ENCODE measurements around the gene SOX1. TPM values are rescaled to one million over a fixed set of nuclear protein-coding genes. Genes with fewer than 3 reads are reported as not detected.

SOX1 gene
- total RNA-seq (not detected), polyA plus RNA-seq (not detected), total RNA-seq (0 to 0.13 (median 0.04) reads per million in 6 experiments)

DNA sequence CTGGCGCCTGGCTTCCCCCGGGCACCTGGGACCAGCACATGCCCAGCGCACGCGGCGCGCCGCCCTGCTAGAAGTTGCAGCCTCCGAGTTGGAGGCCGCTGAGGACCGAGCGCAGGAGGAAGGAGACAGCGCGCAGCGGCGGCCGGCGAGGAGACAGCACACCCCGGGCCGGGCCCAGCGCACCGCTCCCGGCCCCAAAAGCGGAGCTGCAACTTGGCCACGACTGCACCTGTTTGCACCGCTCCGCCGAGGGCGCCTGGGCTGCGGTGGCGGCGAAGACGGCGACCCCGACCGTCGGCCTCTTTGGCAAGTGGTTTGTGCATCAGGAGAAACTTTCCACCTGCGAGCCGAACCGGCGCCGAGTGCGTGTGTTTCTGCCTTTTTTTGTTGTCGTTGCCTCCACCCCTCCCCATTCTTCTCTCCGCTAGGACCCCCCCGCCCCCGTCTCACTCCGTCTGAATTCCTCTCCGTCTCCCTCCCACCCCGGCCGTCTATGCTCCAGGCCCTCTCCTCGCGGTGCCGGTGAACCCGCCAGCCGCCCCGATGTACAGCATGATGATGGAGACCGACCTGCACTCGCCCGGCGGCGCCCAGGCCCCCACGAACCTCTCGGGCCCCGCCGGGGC lies at the start of gene SOX1:
SOX1 (plus strand) TSS at position 34 of the 626 bp plus-strand sequence; CDS start at position 544, 510 bp downstream.
- DNase-seq (peak in 2 of 10 donors; percentile 13 to 18), ATAC-seq (peak in 1 of 2 donors; percentile 27)
- peaks cover 31 to 66% (median 57%) of the 10 kb centered on the region in 5 donors for H3K27me3 Mint-ChIP-seq
- H3K4me1 Mint-ChIP-seq = peaks cover 6 to 21% (median 20%) of the 10 kb centered on the region in 4 donors
- POLR2A ChIA-PET = no interaction called here
- H3K4me3 Mint-ChIP-seq = peak within 1 kb of the TSS; percentile 42 to 80 (median 64)
- peaks cover 13 to 19% (median 15%) of the 10 kb centered on the region in 3 donors for H3K36me3 Mint-ChIP-seq
- peak within 1 kb of the TSS in 1 of 10 donors; percentile 85 for H3K27ac Mint-ChIP-seq
- H3K9me3 Mint-ChIP-seq = peaks cover 0 to 47% (median 13%) of the 10 kb centered on the region in 9 donors

DNA sequence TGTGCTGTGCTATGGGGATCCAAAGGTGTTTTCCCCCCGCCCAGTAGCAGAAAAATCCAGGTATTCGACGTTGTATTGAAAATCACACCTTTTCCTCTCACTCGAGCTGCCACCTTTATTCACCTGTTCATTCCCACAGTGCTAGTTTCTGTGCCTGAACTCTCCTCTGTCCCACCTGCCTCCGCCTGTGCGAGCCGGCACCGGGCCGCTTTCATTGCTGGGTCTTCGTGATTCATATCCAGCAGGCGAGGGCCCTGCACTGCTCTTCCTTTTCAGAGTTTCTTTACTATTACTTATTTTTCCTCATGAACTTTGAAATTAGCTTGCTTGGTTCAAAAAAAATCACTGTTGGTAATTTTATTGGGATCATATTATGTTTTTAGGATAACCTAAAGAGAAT lies 42.4 kb upstream of the SOX1 start:
- Mint-ChIP-seq H3K9me3 (peaks cover 0 to 18% (median 4%) of the 10 kb centered on the region in 9 donors), H3K27ac (no peak overlapping the region), H3K4me1 (no peaks in the 10 kb centered on the region), H3K4me3 (no peak overlapping the region), H3K27me3 (peaks cover 2 to 59% (median 25%) of the 10 kb centered on the region in 5 donors), H3K36me3 (peaks cover 0 to 11% (median 0%) of the 10 kb centered on the region in 3 donors)
- ATAC-seq (no peak), DNase-seq (no peak)
- POLR2A ChIA-PET = no interaction called here

DNA sequence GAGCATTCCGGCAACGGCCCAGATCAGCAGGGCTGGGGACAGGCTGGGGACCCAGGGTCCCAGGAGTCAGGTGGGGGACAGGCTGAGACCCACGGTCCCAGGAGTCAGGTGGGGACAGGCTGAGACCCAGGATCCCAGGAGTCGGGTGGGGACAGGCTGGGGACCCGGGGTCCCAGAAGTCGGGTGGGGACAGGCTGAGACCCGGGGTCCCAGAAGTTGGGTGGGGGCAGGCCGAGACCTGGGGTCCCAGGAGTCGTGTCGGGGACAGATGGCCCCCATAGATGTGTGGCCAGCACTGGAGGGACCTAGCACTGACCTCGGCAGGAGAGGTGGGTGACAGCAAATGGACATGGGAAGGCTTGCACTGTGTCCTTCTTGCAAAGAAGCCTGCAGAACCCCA lies 39.7 kb upstream of the SOX1 start:
- Mint-ChIP-seq H3K36me3 (peaks cover 0 to 11% (median 0%) of the 10 kb centered on the region in 3 donors), H3K4me1 (no peaks in the 10 kb centered on the region), H3K27me3 (peaks cover 2 to 47% (median 20%) of the 10 kb centered on the region in 5 donors), H3K9me3 (peaks cover 0 to 7% (median 2%) of the 10 kb centered on the region in 9 donors), H3K27ac (no peak overlapping the region), H3K4me3 (no peak overlapping the region)
- no peak for DNase-seq
- POLR2A ChIA-PET = no interaction called here
- no peak for ATAC-seq

DNA sequence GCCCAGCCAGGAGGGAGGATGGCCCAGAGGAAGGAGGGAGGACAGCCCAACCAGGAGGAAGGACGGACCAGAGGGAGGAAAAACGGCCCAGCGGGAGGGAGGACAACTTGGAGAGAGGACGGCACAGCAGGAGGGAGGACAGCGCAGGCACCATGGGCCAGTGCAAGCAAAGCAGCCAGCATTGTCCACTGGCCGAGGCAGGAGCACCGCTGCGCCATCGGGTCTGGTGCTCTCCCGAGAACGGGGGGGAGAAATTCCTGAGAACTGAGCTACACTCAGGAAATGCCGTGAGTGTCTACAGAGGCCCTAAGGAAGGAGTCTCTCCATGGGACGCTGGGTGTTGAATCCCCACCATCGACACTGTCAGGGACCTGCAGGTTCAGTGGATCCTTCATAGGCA lies 38.5 kb upstream of the SOX1 start:
- Mint-ChIP-seq H3K9me3 (peaks cover 0 to 9% (median 0%) of the 10 kb centered on the region in 9 donors), H3K27me3 (peaks cover 2 to 47% (median 20%) of the 10 kb centered on the region in 5 donors), H3K27ac (no peak overlapping the region), H3K4me1 (no peaks in the 10 kb centered on the region), H3K36me3 (peaks cover 0 to 11% (median 0%) of the 10 kb centered on the region in 3 donors), H3K4me3 (peak overlapping the region in 1 of 10 donors; percentile 34)
- no peak for DNase-seq
- ATAC-seq = no peak
- POLR2A ChIA-PET = no interaction called here

DNA sequence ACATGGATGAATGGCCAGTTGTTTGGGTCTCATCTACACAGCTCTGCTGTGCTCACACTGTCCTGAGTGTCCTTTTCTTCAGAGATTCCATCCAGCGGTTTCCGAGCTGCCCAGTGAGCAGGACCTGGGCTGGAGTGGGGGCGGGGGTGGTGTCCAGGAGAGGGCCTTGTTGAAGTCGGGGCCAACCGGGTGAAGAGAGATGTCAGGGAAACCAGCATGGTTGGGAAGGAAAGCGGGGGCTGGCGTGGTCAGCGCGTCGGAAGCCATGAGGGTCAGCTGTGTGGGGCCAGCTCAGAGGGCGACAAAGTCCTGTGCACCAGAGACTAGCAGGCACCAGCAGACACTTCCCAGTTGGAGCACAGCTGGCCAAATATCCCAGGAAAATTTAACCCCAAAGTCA lies 37.8 kb upstream of the SOX1 start:
- Mint-ChIP-seq H3K9me3 (peaks cover 0 to 9% (median 0%) of the 10 kb centered on the region in 9 donors), H3K27ac (no peak overlapping the region), H3K4me3 (no peak overlapping the region), H3K36me3 (peaks cover 0 to 11% (median 0%) of the 10 kb centered on the region in 3 donors), H3K4me1 (no peaks in the 10 kb centered on the region), H3K27me3 (peaks cover 2 to 47% (median 20%) of the 10 kb centered on the region in 5 donors)
- no peak for DNase-seq
- POLR2A ChIA-PET = no interaction called here
- no peak for ATAC-seq

DNA sequence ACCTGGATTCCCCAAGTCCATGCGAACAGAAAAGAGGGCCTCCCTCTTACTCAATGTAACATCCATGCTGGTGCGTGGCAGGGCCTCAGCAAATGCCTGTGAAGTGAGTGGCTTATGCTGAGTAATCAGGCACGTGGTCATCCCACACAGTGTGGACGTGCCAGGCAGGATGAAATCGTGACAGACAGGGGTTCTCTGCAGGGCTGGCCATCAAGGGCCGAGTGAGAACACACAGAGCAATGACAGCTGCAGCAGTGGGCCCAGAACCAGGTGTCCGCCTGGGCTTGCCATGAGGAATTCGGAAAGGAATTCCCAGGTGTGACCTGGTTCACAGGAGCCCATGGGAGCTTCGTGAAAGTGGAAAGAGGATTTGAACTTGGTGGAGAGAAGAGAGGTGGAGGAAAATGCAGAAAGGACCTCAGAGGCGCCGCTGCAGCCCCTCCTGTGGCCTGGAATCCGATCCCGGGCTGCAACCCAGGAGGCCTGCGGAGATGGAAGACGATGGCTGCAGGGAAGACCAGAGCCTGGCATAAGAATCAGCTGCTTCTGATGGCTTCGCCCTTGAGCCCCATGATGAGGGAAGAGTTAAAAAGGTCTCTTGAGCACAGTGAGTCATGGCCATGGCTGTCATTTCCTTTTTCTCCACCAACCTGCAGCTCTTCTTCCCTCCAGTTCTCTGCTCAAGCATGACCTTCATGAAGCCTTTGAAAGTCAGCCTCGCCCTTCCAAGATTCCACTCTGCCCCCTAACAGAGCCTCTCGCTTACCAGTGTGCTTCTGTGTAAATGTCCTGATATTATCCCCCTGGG lies 34.6 kb upstream of the SOX1 start:
- H3K27me3 Mint-ChIP-seq = peaks cover 0 to 23% (median 8%) of the 10 kb centered on the region in 5 donors
- peak overlapping the region in 2 of 10 donors; percentile 30 to 55 for H3K27ac Mint-ChIP-seq
- POLR2A ChIA-PET = no interaction called here
- ATAC-seq (no peak), DNase-seq (no peak)
- peaks cover 0 to 2% (median 0%) of the 10 kb centered on the region in 3 donors for H3K36me3 Mint-ChIP-seq
- peaks cover 0 to 10% (median 0%) of the 10 kb centered on the region in 9 donors for H3K9me3 Mint-ChIP-seq
- H3K4me3 Mint-ChIP-seq = no peak overlapping the region
- no peaks in the 10 kb centered on the region for H3K4me1 Mint-ChIP-seq

DNA sequence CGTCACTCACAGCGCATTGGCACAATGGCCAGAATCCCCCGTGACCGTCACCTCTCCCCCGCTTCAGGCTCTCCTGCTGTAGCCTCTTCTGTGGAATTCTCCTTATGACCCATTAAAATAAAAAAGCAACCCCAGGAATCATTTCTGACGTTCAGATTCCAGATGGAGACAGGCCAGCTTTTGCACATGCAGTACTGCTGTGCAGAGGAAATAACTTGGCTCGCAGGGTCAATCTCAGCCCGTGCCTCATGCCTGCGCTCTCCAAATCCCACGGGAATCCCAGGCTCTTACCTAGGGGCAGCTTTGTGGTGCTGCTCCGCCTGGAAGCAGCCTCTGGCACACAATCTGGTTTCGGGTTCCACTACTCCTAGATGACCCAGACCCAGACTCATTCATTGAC lies 32.7 kb upstream of the SOX1 start:
- DNase-seq (no peak), ATAC-seq (no peak)
- peaks cover 0 to 8% (median 0%) of the 10 kb centered on the region in 9 donors for H3K9me3 Mint-ChIP-seq
- H3K36me3 Mint-ChIP-seq = peaks cover 0 to 4% (median 0%) of the 10 kb centered on the region in 3 donors
- POLR2A ChIA-PET = no interaction called here
- no peak overlapping the region for H3K4me3 Mint-ChIP-seq
- H3K27me3 Mint-ChIP-seq = peaks cover 0 to 24% (median 6%) of the 10 kb centered on the region in 5 donors
- no peak overlapping the region for H3K27ac Mint-ChIP-seq
- H3K4me1 Mint-ChIP-seq = no peaks in the 10 kb centered on the region

DNA sequence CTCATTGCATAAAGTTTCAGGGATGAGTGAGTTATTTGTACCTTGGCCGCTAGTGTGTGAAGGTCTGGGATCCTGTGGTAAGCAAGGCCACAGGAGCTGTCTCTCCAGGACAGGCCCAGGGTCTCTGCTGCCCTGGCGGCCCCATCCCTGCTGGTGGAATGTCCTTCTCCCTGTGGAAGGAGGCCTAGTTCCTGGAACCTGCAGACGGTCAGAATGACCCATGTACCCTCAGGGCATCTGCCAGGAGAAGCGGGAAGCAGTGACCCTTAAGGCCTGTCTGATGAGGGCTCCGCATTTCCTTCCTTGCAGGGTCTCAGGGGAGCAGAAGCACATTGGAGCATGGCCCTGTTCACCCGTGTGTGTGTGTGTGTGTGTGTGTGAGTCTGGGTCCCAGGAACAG lies 32.1 kb upstream of the SOX1 start:
- ATAC-seq (no peak), DNase-seq (no peak)
- H3K4me1 Mint-ChIP-seq = no peaks in the 10 kb centered on the region
- peaks cover 0 to 4% (median 0%) of the 10 kb centered on the region in 3 donors for H3K36me3 Mint-ChIP-seq
- H3K9me3 Mint-ChIP-seq = peaks cover 0 to 8% (median 0%) of the 10 kb centered on the region in 9 donors
- peaks cover 0 to 30% (median 11%) of the 10 kb centered on the region in 5 donors for H3K27me3 Mint-ChIP-seq
- H3K4me3 Mint-ChIP-seq = no peak overlapping the region
- POLR2A ChIA-PET = no interaction called here
- H3K27ac Mint-ChIP-seq = no peak overlapping the region

DNA sequence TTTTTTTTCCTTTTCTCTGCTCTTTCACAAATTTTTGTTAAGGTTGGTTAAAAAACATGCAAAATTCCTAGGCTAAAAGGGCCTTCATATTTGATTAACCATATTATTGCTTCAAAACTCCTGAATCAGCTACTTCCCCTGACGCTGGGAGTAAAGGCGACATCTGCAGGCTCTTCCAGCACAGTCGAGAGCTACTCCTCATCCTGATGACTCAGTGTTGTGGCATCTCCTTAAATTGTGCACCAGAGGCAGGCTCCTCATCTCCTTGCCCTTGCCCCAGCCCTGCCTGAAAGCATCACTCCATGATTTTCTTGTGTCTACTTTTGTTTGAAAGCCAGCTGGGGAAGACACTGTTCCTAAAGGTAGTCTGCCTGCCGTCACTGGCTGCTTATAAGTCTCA lies 24.5 kb upstream of the SOX1 start:
- ATAC-seq (no peak), DNase-seq (no peak)
- peaks cover 14 to 72% (median 27%) of the 10 kb centered on the region in 5 donors for H3K27me3 Mint-ChIP-seq
- no peak overlapping the region for H3K4me3 Mint-ChIP-seq
- peaks cover 0 to 41% (median 0%) of the 10 kb centered on the region in 3 donors for H3K36me3 Mint-ChIP-seq
- H3K27ac Mint-ChIP-seq = no peak overlapping the region
- peaks cover 12 to 55% (median 30%) of the 10 kb centered on the region in 9 donors for H3K9me3 Mint-ChIP-seq
- POLR2A ChIA-PET = no interaction called here
- no peaks in the 10 kb centered on the region for H3K4me1 Mint-ChIP-seq

DNA sequence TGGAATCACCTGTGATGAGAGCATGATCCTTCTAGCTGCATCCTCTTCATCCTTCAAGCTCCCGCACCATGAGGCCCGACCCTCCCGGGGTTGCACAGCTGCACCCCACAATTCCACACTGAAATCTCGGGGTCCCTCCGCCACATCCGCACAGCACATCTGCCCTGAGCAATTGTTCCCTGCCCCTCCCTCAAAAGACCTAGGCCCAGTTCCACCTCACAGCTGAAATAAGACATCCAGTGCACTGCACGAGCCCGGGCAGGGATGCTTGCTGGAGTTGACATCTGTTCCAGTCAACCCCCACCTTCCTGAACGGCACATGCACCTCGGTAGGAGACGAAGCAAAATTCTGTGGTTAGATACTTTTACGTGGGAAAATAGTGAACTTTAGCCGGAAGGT lies 14.7 kb upstream of the SOX1 start:
- peaks cover 43 to 76% (median 57%) of the 10 kb centered on the region in 5 donors for H3K27me3 Mint-ChIP-seq
- H3K27ac Mint-ChIP-seq = no peak overlapping the region
- H3K4me1 Mint-ChIP-seq = peaks cover 0 to 4% (median 2%) of the 10 kb centered on the region in 4 donors
- no peak overlapping the region for H3K4me3 Mint-ChIP-seq
- H3K9me3 Mint-ChIP-seq = peaks cover 0 to 35% (median 19%) of the 10 kb centered on the region in 9 donors
- no peak for ATAC-seq
- no peak for DNase-seq
- POLR2A ChIA-PET = no interaction called here
- H3K36me3 Mint-ChIP-seq = peaks cover 0 to 24% (median 6%) of the 10 kb centered on the region in 3 donors

DNA sequence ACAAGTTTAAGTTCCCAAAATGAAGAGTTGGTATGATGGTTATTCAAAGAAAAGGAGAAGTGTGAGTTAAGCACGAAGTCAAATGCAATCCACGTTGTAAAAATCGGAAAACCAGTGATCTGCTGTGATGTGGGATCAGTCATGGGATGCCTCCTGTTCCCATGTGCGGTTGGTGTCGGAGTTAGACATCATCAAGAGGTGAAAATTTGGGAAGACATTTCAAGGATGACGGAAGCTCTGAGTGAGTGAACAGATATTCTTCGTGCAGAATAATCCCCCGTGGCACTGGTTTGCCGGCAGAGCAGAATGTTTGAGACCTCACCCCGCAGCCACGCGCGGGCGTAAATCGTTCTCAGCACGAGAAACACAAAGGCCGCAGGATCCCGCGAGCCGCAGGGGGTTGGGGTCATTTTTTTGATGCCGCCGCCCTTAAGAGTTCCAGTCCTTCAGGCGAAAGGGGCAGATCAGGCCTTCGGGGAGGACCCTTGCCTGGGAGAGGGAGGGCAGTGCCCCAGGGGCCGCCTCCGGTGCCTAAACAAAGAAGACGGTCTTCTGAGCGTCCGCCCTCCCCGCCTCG lies 13.7 kb upstream of the SOX1 start:
- DNase-seq (no peak), ATAC-seq (no peak)
- POLR2A ChIA-PET = no interaction called here
- Mint-ChIP-seq H3K27ac (peak overlapping the region in 1 of 10 donors; percentile 16), H3K4me1 (peaks cover 0 to 6% (median 2%) of the 10 kb centered on the region in 4 donors), H3K27me3 (peaks cover 35 to 72% (median 52%) of the 10 kb centered on the region in 5 donors), H3K9me3 (peaks cover 0 to 26% (median 9%) of the 10 kb centered on the region in 9 donors), H3K4me3 (no peak overlapping the region), H3K36me3 (peaks cover 0 to 15% (median 4%) of the 10 kb centered on the region in 3 donors)

DNA sequence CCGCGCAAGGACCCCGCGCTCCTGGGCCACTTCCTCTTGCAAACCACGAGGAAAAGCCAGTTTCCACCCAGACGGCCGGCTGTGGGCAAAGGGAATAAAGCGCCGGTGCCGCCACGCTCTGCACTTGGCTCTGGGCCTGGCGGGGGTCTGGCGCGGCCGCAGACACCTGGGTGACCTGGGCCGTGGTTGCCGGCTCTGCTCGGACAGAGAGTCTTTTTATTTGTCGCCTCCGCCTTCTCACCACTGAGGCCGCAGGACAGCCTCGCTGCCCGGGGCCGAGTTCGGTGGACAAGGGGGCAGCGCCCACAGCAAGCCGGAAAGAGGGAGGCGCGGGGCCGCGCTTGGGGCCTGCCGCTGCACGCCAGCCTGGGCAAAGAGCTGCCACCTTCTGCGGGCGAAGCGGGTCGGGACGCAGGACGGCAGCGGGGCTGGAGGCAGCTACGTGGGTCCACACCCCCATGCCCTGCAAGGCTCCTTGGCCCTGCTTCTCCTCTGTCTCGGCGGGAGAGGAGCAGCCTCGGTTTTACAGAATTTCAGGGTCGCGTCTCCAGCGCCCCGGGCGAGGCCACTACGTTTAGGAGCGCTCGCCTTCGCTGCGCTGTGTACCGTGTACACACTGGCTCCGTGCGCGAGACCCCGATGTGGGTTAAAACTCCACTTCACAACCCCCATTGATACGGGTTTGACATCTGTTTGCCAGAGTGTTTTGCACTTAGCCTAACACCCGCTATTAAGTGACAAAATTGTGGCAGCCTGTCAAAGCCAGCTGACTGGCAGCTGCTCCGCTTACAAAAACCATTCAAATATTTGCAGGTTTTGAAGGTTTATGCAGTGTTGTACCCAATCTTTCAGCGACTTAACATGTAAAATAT lies 13.0 kb upstream of the SOX1 start:
- H3K9me3 Mint-ChIP-seq = peaks cover 0 to 26% (median 9%) of the 10 kb centered on the region in 9 donors
- peaks cover 0 to 7% (median 2%) of the 10 kb centered on the region in 4 donors for H3K4me1 Mint-ChIP-seq
- ATAC-seq (no peak), DNase-seq (no peak)
- no peak overlapping the region for H3K4me3 Mint-ChIP-seq
- H3K27me3 Mint-ChIP-seq = peaks cover 40 to 72% (median 54%) of the 10 kb centered on the region in 5 donors
- POLR2A ChIA-PET = no interaction called here
- H3K36me3 Mint-ChIP-seq = peaks cover 0 to 15% (median 4%) of the 10 kb centered on the region in 3 donors
- H3K27ac Mint-ChIP-seq = no peak overlapping the region
